ENCODE data around the gene PYGB.

Gene PYGB

DNA sequence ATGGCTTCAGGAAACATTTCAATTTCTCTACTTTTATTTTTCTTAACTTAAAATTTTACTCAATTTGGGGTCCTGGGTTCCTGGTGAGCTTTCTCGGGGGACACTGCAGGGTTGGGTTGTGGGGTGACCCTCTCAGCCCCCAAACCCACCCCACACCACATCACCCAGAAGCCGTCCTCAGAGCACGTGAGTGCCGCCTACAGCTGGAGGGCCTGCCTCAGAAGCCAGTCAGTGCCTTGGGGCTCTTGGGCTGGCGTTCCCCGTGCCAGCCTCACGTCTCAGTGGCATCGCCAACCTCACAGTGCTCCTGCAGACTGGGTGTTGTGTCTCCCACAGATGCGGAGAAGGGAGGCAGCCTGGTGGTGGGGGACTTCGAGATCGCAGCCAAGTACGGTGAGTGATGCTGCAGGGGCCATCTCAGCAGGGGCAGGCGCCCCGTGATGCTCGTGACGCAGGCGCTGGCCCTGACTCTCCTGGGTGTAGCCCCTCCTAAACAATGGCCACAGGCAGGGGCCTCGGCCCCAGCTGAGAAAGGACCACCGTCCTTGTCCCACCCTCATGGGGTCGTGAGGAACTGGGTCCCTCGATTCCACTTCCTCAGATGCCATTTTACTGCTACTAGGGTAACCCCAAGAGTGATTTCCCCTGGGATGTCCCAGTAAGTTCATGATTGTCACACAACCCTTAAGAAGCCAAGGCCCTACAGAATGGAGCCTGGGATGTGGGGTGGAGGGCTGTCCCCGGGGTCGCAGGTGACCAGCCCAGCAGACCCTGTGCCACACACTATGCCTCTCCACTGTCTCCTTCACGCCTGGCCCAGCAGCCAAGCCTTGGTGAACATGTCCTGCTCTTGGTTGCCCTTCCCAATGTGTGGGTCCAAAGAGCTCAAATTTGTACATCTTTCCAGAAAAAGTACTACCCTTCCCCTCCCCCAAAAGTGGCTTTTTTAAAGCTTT is 23.8 kb upstream of the PYGB start:
- no peak overlapping the region for H3K4me3 ChIP-seq (ENCODE audit: control insufficient read depth, low read depth, low read length)
- TF ChIP-seq, protein P1, sequence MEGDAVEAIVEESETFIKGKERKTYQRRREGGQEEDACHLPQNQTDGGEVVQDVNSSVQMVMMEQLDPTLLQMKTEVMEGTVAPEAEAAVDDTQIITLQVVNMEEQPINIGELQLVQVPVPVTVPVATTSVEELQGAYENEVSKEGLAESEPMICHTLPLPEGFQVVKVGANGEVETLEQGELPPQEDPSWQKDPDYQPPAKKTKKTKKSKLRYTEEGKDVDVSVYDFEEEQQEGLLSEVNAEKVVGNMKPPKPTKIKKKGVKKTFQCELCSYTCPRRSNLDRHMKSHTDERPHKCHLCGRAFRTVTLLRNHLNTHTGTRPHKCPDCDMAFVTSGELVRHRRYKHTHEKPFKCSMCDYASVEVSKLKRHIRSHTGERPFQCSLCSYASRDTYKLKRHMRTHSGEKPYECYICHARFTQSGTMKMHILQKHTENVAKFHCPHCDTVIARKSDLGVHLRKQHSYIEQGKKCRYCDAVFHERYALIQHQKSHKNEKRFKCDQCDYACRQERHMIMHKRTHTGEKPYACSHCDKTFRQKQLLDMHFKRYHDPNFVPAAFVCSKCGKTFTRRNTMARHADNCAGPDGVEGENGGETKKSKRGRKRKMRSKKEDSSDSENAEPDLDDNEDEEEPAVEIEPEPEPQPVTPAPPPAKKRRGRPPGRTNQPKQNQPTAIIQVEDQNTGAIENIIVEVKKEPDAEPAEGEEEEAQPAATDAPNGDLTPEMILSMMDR (conservative IDR thresholded peaks at IDR 0.05; ENCODE audit: control insufficient read depth, insufficient read depth, low read depth, low read length): no peak

DNA sequence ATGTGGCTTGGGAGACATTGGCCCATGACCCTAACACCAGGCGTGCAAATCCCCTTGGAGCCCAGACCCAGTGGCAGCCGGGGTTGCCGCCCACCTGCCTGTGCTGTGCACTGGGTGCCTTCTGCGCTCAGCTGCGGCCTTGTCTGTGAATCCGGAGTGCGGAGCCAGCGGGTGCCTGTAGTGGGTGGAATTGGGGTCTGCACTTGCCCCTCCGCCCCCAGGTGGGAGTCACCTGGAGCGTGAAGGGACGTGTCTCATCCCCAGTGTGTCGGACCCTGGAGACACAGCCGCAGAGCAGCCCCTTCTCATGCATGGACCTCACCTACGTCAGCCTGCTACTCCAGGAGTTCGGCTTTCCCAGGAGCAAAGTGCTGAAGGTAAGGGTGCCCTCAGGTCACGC is 22.9 kb upstream of the PYGB start:
- no peak for DNase-seq (ENCODE audit: low read depth)
- no peak overlapping the region for H3K4me3 ChIP-seq (ENCODE audit: control insufficient read depth, low read depth, low read length)
- TF ChIP-seq, protein P1 (conservative IDR thresholded peaks at IDR 0.05; ENCODE audit: control insufficient read depth, insufficient read depth, low read depth, low read length): no peak

More for the DNA sequence above, 23.8 kb upstream of the PYGB start:
- DNase-seq (ENCODE audit: low read depth): no peak

DNA sequence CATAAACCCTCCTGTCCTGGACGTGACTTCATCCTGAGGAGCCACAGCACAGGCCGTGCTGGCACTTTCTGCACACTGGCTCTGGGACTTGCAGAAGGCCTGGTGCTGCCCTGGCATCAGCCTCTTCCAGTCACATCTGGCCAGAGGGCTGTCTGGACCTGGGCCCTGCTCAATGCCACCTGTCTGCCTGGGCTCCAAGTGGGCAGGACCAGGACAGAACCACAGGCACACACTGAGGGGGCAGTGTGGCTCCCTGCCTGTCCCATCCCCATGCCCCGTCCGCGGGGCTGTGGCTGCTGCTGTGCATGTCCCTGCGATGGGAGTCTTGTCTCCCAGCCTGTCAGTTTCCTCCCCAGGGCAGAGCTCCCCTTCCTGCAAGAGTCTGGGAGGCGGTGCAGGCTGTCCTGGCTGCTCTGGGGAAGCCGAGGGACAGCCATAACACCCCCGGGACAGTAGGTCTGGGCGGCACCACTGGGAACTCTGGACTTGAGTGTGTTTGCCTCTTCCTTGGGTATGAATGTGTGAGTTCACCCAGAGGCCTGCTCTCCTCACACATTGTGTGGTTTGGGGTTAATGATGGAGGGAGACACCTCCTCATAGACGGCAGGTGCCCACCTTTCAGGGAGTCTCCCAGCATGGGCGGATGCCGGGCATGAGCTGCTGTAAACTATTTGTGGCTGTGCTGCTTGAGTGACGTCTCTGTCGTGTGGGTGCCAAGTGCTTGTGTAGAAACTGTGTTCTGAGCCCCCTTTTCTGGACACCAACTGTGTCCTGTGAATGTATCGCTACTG is 22.0 kb upstream of the PYGB start:
- no peak for DNase-seq (ENCODE audit: low read depth)
- TF ChIP-seq, protein P1 (conservative IDR thresholded peaks at IDR 0.05; ENCODE audit: control insufficient read depth, insufficient read depth, low read depth, low read length): no peak
- no peak overlapping the region for H3K4me3 ChIP-seq (ENCODE audit: control insufficient read depth, low read depth, low read length)

DNA sequence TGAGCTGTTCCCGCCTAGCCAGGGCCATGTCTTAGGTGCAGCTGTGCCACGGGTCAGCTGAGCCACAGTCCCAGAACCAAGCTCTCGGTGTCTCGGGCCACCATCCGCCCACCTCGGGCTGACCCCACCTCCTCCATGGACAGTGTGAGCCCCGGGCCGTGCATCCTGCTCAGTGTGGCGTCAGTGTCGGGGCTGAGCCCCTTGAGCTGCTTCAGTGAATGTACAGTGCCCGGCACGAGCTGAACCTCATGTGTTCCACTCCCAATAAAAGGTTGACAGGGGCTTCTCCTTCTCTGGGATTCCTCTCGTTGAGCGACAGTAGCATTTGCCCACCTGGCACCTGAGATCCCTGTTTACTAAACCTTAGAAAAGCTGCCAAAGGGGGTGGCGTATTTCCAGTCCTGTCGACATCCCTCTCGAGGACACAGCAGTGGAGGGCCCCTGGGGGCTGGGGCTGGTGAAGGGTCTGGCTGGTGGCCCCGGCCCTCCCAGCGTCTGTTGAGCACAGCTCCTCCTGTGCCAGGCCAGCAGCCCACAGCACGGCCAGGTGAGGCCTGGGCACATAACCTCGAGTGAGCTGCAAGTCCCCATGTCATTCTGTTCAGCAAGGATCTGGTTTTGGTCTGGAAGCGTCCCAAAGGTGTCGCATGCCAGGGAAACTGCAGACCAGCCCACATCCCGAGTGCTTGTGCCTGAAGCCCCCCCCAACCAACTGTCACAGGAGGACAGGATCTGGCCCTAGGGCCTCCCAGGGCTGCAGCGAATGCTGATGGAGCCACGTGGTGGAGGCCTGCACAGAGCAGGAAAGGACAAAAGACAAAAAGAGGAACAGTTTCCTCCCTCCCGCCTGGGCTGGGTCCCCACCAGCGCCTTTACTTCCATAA is 21.2 kb upstream of the PYGB start:
- no peak overlapping the region for H3K4me3 ChIP-seq (ENCODE audit: control insufficient read depth, low read depth, low read length)
- no peak for DNase-seq (ENCODE audit: low read depth)
- TF ChIP-seq, protein P1 (conservative IDR thresholded peaks at IDR 0.05; ENCODE audit: control insufficient read depth, insufficient read depth, low read depth, low read length): no peak

DNA sequence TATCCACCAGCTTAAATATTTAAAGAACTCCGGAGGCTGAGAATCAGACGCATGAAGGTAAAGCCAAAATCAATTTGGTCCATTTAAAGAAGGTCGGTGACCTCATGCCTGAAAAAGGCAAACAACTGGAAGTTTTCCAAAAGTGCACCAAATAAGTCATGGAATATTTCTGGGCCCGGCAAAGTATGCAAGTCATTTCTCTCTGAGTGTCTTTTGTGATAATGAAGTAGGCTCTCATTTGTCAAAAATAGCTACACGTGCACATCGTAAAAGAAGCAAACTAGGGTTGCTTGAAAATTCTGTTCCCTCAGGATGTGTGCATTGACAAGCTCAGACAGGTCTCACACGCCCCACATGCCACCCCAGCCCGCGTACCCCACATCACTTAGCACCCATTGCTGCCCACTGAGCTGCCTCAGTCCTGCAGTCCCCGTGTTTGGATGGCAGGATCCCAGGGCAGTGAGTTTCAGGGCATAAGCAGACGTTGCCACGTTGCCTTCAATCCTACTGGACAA is 20.5 kb upstream of the PYGB start:
- H3K4me3 ChIP-seq (ENCODE audit: control insufficient read depth, low read depth, low read length): no peak overlapping the region
- peak; percentile 81 for DNase-seq (ENCODE audit: low read depth)
- TF ChIP-seq, protein P1 (conservative IDR thresholded peaks at IDR 0.05; ENCODE audit: control insufficient read depth, insufficient read depth, low read depth, low read length): no peak

All from fibroblast of mammary gland (primary cell).